HG03439 (cell line): ENCODE results near the gene GOT1.
A peak's percentile ranks its signal among the peaks of the same experiment; 100 is the strongest.

Source experiments
- ATAC-seq: cut with Tn5 transposase; IDR thresholded peaks from one replicate; pipeline ENCODE4 v1.9.1; 2021; ENCODE audit warnings: mild to moderate bottlenecking, moderate library complexity; ENCODE audit not compliant: unreplicated experiment

The GOT1 gene

DNA sequence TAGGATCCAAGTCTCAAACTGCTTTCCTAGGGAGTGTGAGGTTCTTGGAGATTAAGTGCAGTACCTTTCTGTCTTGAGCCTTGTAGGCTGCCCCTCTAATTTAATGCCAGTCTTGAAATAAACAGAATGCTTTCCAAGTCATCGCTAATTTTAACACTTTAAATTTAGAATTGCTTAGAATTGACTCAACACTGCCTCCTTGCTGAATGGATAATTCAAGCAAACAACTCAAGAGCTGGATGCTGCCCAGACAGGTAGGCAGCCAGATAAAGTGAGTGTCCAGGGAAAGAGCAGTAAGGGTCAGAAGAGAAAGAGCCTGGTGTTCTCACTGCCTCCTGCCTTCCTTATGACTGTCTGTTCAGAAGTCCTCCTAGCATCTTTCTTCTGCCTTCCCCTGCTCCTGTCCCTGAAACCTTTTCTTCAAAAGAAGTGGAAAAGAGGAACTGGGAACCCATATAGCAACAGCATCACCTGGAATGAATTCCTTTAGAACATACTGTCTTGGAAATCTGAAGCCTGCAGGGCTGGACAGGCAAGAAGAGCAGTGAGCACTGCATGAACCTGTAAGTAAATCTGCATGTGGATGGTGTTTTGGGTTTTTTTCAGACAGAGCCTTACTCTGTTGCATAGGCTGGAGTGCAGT lies 3.1 kb upstream of the GOT1 start:
- no peak for ATAC-seq

DNA sequence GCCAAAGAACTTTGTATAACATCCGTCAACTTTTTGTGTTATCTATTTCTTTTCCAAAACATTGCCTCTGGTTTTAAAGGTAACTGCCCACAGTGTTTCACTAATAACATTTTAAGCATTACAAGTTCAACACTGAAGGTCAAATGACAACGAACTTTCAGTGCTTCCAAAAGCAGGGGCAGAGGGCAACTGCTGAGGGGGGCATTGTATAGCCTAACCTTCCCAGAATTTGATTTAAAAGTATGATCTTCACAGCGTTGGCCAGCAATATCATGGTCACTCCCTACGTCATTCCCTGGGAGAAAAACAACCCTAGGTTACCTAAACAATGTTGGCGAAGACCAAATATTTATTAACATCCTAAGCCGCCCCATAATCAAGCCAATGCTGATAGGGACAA lies 2.5 kb upstream of the GOT1 start:
- no peak for ATAC-seq

DNA sequence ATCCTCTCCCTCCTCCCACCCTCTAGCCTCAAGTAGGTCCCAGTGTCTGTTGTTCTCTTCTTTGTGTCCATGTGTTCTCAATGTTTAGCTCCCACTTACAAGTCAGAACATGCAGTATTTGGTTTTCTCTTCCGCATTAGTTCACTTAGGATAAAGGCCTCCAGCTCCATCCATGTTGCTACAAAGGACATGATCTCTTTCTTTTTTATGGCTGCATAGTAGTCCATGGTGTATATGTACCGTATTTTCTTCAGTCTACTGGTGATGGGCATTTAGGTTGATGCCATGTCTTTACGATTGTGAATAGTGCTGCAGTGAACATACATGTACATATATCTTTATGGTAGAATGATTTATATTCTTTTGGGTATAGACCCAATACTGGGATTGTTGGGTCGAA lies 1.6 kb upstream of the GOT1 start:
- ATAC-seq = no peak

DNA sequence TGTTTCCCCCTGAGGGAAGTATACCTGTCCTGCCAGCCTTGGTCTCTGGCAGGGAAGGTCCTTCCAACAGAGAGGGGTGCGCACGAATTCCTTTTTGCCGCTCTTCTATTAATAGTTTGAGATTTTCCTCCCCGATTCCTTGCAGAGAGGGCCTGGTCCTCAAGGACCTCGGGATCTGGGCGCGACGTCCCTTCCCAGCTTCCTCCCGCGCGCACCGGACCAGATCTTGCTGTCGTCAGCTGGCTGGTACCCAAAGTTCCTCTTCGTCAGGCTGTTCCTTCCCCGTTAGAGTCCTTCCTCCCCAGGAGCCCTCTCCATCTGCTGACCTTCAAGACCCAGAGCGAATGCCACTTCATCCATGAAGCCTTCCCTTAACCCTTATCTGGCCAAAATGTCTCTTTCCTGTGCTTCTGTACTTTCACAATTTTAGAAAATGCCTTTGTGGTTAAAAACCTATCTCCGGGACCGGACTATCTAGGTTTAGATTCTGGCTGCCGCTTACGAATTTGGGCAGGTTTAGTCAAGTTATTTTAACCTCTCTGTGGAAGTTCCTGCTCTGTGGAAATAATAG lies 851 bp upstream of the GOT1 start:
- no peak for ATAC-seq

DNA sequence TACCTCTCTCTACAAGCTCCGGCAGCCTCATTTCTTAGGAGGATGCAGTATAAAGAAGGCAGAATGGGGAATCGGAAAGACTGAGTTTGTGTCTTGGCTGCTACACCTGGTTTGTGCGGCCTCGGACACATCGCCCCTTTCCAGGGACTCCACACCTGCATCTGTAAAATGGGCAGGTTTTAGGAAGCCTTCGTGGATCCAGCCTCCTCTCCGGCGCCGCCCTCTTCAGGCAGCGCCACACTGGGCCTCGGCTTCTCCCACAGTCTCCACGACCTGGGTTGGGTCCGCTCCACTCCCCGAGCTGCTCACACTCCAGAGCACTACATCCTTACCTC lies 341 bp downstream of the GOT1 start:
- peak; percentile 24 for ATAC-seq

DNA sequence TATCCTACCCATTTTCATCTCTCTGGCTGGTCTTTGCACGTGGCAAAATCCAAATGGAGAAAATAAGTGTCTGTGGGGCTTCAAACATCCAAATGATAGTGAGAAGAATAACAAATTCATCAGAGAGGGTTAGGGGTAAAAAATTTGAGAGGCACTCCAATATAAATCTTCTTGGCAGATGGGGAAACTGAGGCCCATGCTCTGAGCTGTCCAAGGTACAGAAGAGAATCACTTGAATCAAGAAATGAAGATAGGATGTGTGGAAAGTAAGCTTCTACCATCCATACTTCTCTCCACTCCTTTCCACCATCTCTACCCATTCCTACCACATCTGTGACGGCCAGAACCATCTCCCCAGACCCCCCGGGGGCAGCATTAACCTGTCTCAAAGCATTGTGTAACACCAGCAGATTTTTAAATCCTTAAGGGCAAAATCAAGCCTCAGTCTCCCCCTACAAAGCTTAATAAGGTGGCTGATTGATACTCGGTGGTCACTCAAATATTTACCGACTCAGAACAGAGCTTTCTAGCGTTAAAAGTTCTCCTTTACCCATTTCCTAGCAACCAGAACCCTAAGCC lies 818 bp downstream of the GOT1 start:
- ATAC-seq = no peak

DNA sequence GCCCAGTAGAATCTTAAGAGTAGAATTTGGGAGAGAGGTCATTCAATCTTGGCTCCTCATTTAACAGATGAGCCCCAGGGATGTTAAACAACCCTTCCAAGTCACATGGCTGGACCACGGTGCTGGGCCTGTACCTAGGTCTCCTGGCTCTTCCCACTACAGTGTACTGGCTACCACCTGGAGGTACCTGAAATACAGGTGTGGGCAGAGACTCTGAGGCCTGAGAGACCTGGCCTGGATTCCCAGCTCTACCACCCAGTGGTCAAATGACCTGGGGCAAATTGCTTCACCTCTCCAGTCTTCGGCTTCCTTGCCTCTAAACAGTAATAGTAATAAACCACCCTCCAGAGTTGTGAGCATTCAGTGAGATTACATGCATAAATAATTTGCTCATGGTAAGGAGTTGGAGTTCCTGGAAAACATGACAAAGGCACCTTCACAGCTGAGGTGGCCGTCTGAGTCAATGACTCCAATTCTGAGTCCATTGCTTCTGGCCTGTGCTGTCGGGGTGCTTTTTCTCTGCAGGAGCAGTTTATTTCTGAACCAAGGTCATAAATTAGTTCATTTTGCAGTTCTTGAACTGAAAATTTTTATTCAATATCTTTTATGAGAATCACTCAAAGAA lies 2.7 kb downstream of the GOT1 start:
- no peak for ATAC-seq

DNA sequence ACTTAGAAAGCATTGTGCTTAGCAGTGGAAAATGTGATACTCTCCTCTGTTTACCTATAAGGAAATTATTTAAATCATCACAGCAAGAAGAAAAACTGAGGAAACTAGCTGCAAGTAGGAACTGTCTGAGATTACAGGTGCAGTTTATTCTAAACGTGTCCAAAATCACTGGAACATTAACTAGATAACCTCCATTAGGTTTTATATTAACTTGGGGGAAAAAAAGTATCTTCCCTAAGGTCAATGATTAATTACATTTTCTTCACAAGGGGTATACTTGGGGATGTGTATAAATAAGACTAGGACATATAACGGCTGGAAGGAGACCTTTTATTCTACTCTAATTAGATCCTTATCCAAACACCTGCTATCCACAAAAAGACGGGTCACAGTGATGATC lies 3.7 kb downstream of the GOT1 start:
- no peak for ATAC-seq

DNA sequence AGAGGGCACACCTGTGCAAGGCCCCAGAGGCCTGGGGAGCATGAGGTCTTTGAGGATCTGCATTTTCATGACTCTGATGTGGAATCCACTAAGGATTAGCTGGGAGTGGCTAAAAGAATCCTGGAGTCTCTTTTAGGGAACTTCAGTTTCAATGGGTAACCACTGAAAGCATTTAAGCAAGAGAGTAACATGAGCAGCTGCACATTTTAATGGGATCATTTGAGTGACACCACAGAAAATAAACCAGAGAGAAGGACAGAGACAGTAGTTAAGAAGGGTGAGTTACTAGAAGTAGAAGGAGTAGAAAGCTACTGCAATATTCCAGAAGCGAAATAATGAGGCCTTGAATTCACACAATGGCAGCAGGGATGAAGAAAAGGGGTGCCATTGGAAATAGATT lies 5.2 kb downstream of the GOT1 start:
- ATAC-seq = no peak

DNA sequence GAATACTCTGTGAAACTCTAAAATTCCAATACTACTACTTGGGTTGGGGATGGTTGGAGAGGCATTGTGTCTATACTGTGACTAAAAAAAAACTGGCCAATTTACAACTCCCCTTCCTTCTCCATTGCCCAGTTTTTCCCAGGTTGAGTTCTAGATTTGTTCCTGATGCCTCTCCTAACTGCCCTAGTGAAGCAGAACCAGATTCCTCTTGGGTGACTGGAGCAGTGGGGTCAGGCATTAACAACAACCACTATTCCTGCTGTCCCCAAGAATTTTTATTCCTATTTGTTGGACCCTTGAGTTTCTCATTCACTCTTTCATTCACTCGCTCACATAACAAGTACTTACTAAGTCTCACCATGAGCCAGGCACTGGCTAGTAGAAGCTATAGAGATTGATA lies 5.8 kb downstream of the GOT1 start:
- ATAC-seq = no peak

DNA sequence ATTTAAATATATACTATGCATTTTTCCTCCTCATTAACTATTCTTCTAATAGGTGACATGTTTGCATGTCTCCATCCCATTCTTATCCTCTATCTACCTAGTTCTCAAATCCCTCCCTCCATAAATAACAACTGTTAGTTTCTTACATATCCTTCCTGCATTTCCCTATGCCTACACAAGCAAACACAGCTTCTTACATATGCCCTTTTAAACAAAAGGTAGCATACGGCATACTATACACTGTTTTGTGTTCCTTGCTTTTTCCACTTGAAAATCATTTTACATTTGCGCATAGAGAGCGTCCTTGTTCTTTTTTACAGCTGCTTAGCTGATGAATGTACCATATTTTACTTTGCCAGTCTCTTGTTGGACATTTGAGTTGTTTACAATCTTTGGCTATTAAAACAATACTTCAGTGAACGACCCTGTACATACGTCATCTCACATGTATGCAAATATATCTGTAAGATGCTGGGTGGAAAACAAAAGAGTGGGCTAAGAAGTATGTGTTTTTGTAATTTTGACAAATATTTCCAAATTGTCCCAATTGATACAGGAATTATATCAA lies 7.8 kb downstream of the GOT1 start:
- no peak for ATAC-seq

DNA sequence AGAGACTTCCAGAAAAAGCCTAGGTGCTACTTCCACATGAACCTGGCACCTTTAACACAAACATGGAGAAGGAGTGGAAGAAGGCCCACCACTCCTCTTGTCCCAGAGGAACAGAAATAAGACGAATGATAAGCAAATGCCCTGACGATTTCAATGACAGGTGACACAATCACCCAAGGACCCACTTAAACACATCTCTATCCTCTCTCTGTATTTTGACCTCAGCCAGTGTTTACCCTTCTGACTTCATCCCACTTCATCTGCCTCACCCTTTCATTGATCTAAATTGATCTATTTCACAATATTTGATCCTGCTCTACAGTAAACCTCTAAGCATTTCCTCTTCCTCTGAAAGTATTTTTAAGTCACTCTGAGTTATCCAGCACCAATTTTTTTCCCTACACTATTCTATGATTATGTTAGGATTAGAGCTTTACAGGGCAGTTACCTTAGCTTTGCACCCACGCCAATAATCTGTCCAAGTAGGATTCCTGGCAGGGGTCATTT lies 9.1 kb downstream of the GOT1 start:
- no peak for ATAC-seq

DNA sequence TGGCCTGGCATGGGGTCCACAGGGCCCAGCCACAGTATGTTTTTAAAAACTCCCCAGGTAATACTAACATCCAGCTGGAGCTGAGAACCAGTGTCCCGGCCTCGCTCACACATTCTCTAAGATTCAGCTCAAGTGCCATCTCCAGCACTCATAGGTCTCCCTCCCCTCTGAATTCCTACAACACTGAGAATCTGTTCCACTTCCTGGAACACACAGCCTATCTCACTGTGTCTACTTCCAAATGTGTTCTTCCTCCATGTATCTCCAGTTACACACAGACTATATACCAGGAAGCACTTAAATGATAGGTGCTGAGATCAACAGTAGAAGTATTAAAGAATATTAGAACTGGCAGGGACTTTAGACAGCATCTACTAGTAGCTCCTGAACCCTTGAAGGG lies 10.7 kb downstream of the GOT1 start:
- no peak for ATAC-seq

DNA sequence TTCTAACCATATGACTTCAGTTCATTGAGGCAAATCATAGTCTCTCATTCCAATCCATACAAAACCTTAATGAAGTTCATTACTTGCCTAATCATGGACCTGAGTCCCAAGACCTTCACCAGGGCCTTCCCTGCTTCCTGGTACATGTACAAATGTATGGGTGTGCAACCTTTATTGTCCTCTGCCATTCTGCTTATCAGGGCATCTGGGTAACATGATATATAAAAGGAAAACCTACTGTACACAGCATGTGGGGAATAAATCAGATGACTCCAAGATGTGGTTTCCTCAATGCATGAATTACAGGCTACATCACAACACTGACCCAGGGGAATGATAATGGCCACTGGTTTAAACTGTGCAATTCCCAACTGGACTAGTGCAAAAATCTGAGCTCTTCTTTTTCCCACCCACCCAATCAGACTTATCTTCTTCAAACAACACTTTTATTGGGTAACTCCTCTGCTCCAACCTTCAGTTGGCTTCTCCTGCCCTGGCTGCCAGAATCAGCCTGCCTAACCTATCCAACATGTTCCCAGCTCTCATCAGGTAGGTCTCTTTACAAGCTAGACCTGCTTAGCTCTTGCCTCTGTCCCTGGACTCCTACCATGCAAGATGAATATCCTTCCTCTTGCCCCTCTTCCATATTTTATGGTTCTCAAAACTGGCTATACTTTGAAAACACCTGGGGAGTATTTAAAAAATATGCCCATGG lies 11.4 kb downstream of the GOT1 start:
- no peak for ATAC-seq

DNA sequence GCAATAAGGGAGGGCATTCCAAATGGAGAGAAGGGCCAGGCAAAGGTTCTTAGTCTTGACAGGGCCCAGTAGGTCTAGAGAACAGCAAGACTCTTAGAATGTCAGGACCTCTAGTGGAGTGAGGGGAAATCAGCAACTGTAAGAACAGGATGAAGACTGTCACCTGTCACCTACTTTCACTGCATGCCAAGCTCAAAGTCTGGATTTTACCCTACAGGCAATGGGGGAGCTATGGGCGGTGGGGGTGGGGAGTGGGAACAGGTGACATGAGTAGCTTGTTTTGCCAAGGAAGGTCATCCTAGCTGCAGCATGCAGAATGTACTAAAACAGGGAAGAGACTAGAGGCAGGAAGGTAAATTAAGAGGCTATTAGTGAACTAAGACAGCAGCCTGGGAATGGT lies 18.3 kb downstream of the GOT1 start:
- ATAC-seq = no peak

DNA sequence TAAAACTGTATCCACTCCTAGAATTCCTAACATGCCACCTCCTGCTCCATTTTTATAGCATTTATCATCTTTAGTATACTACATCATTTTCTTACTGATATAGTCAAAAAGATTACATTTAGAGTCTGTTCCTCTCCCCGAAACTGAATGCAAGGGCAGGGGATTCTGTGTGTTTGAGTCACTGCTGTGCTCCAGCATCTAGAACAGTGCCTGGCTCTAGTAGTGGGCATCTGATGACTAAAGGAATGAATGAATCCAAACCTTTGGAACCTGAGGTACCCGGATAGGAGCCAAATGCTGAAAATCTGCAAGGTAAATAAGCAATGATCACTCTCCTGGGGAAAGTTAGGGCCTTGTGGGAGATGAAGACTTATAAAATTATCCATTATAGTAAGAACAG lies 18.9 kb downstream of the GOT1 start:
- ATAC-seq = no peak

DNA sequence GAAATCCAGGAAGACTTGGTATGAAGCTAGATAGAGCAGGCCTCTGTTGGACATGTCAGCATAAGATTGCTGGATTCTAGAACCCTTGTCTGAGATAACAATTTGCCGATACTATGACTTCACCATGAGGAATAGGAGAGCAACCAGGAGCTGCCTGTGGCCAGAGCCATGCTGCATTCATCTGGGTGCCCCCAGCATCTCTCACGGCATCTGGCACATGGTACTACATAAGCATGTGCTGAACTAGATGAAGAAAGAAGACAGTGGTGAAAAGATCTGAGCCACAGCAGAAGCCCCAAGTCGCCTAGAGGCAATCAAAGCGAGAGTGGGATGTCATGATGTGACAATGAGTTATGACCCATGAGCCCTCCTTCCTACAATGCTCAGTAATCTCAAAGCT lies 19.5 kb downstream of the GOT1 start:
- no peak for ATAC-seq

DNA sequence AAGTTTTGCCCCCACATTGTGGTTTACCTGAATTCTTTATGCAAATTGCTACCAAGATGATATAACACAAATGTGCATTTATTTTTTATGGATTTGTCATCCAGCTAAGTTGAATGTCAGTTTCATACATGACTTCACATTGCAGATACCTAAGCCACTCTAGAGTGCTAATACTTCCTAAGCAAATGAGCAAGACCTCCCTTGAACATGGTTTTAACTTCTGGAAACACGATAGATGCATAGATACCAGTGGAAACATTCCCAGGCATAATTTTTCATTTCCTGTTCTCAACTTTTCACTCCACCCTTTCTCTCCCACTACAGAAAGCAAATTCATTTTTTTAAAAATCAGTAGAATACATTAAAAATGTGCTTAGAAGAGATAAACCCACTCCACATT lies 20.3 kb downstream of the GOT1 start:
- ATAC-seq = no peak

DNA sequence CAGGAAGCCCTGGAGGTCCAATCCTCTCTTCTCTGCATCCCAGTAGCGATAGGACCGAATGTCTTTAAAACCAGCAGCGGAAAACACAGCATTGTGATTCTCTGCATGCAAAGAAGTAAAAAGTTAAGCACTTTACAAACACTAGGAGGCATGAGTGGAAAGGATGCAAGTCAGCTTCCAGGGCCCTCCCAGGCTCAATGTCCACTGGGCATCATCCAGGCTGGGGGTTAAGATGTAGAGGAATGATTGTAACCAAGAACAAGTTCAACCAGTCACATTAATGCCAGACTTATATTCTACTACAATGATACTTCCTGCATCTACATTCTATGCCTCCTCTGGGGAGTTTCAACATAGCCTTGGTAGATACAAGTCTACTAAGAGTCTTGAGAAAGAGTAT lies 24.3 kb downstream of the GOT1 start:
- no peak for ATAC-seq

DNA sequence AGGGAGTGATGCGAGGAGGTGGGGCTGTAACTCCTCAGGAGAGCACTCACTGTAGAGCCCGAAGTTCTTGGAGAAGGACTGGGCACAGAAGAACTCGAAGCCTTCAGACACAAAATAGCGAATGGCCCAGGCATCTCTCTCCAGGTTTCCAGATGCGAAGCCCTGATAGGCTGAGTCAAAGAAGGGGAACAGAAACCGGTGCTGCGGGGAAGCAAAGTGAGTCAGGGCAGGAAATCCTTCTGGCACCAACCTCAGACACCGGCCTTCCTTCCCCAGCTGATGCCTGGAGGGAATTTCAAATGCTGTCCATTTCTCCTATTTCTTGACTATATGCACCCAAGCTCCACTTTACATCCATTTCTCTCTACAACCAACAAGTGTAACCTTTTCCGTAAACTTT lies 26.8 kb downstream of the GOT1 start:
- no peak for ATAC-seq

DNA sequence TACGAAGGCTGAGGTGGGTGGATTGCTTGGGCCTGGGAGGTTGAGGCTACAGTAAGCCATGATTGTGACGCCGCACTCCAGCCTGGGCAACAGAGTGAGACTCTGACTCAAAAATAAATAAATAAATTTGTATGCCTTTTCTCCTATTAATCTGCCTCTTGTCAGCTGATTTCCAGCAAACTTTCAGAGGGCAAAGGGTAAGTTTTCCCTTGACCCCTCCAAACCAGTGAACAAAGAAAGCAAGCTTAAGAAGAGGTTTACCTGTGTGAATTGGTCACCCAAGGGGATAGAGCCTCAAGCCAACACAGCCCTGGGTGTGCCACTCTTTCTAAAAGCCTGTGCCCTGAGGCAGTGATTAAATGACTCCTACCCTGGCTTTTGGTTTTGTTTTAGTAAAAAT lies 30.8 kb downstream of the GOT1 start:
- no peak for ATAC-seq
